PC-3 (cell line): Measurements from ENCODE around the gene RHOT2.

Experiments used
- CTCF ChIP-seq: fragments of 300-600 bp; sonication (generic); conservative IDR thresholded peaks from 2 replicates; pipeline ENCODE4 v1.5.1; 2017; ENCODE audit warnings: antibody characterized with exemption, low read depth, mild to moderate bottlenecking, low read length
- EZH2 ChIP-seq: fragments of 300-600 bp; sonication (generic); IDR thresholded peaks from one replicate; pipeline ENCODE4 v1.6.1; 2017; ENCODE audit warnings: antibody characterized with exemption, mild to moderate bottlenecking, low read length; ENCODE audit not compliant: unreplicated experiment

DNA sequence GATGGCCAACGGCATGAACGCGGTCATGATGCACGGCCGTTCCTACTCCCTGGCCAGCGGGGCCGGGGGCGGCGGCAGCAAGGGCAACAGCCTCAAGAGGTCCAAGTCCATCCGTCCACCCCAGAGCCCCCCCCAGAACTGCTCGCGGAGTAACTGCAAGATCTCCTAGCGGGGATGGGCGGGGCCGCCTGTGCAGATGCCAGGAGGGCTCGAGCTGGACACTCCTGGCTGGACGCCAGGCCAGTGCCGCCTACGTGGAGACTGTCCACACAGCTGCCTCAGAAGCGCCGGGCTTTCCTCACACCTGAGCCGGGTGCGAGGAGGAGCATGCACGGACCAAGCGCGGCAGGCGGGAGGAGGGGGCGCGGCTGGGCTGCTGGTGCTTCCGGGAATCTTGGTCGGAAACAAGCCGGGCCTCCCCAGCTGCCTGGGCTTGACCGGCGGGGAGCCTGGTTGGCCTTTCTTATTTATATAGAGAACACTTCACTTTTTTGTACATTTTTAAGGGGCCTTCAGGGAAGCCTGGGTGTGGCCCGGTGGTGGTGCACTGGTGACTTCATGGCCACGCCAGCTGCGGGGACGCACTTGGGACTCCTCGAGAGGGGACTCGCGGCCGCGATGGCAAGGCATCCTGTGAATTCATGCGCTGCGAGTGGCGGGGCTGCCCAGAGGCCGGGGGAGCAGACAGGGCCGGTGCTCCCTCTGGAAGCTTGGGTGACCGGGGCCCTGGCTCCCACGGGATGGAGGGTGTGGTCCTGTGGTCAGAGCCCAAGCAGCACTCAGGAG, 40.3 kb upstream of the RHOT2 start:
- TF ChIP-seq EZH2, result no peak
- TF ChIP-seq CTCF, result no peak
